ENCODE results near the gene UBA5.
"Not testable (repeated sequence)": the region's sequence is repeated elsewhere in the genome, so short reads cannot be mapped to it uniquely, and the experiment has no call there.

UBA5 gene

GRCh38 chr3:132660052-132660810, at the start of gene UBA5:
TSS of gene UBA5 (plus strand) at chr3:132660329. CDS start at chr3:132660538, 209 bp downstream.
- peak; percentile 60 for DNase-seq

- DNase-seq, result not testable (repeated sequence)
Measured at GRCh38 chr3:132615301-132615700, 44.8 kb upstream of the UBA5 start.

- DNase-seq, result no peak
Measured at GRCh38 chr3:132615881-132616280, 44.2 kb upstream of the UBA5 start.

GRCh38 chr3:132616780-132617179, 43.3 kb upstream of the UBA5 start:
- DNase-seq, result no peak

- no peak for DNase-seq
Measured at GRCh38 chr3:132622148-132622547, 38.0 kb upstream of the UBA5 start.

GRCh38 chr3:132622761-132623160, 37.4 kb upstream of the UBA5 start:
- DNase-seq, result no peak

GRCh38 chr3:132623646-132624045, 36.5 kb upstream of the UBA5 start:
- DNase-seq, result no peak

- DNase-seq, result no peak
Measured at GRCh38 chr3:132624790-132625189, 35.3 kb upstream of the UBA5 start.

- no peak for DNase-seq
Measured at GRCh38 chr3:132625613-132626012, 34.5 kb upstream of the UBA5 start.

GRCh38 chr3:132626955-132627354, 33.2 kb upstream of the UBA5 start:
- DNase-seq, result no peak

- DNase-seq, result no peak
Measured at GRCh38 chr3:132628157-132628556, 32.0 kb upstream of the UBA5 start.

GRCh38 chr3:132629928-132630327, 30.2 kb upstream of the UBA5 start:
- DNase-seq, result no peak

GRCh38 chr3:132630612-132631011, 29.5 kb upstream of the UBA5 start:
- no peak for DNase-seq

- DNase-seq, result no peak
Measured at GRCh38 chr3:132635052-132635451, 25.1 kb upstream of the UBA5 start.

GRCh38 chr3:132637590-132637989, 22.5 kb upstream of the UBA5 start:
- no peak for DNase-seq

GRCh38 chr3:132638706-132639105, 21.4 kb upstream of the UBA5 start:
- DNase-seq, result no peak

GRCh38 chr3:132641427-132641826, 18.7 kb upstream of the UBA5 start:
- not testable (repeated sequence) for DNase-seq

GRCh38 chr3:132641837-132642538, 18.1 kb upstream of the UBA5 start:
- DNase-seq, result no peak

GRCh38 chr3:132642539-132642847, 17.6 kb upstream of the UBA5 start:
- no peak for DNase-seq

- DNase-seq, result no peak
Measured at GRCh38 chr3:132643366-132643765, 16.8 kb upstream of the UBA5 start.

- DNase-seq, result no peak
Measured at GRCh38 chr3:132645058-132645457, 15.1 kb upstream of the UBA5 start.

- no peak for DNase-seq
Measured at GRCh38 chr3:132650153-132650552, 10.0 kb upstream of the UBA5 start.

GRCh38 chr3:132652640-132653270, 7.4 kb upstream of the UBA5 start:
- no peak for DNase-seq

GRCh38 chr3:132654190-132654589, 5.9 kb upstream of the UBA5 start:
- no peak for DNase-seq

Data from activated gamma-delta T cell treated with Interleukin-2 at 50 U/mL for 16 hours (primary cell).